Natural killer cell (primary cell): ENCODE data around the gene TUBB1. TPM values are rescaled to one million over a fixed set of nuclear protein-coding genes. Genes with fewer than 3 reads are reported as not detected.

Source experiments
- ATAC-seq, 3 donors: fragments of 150-1000 bp in 2 of 3; fragments of 200-7000 bp in 1 of 3; cut with Tn5 transposase; 1 replicate in 1 of 3; 2 replicates in 2 of 3; pipeline ENCODE4 v1.10.0; 2021; ENCODE audit warnings: mild to moderate bottlenecking in 2 of 3, moderate library complexity in 2 of 3
- DNase-seq, 2 donors: peaks; one replicate each; pipeline versions ENCODE4 v3.0.0 to v3.0.0-alpha.2; 2013 to 2021; ENCODE audit warnings: mixed read lengths in 1 of 2
- H3K27ac ChIP-seq: one replicate; pipeline ENCODE4 v1.5.1; 2013; ENCODE audit warnings: mild to moderate bottlenecking, low read length
- H3K27me3 ChIP-seq: one replicate; pipeline ENCODE4 v1.6.1; 2013; ENCODE audit warnings: low read length; ENCODE audit not compliant: control insufficient read depth, insufficient read depth
- H3K36me3 ChIP-seq: one replicate; pipeline ENCODE4 v1.6.1; 2013; ENCODE audit warnings: low read length; ENCODE audit not compliant: control insufficient read depth, insufficient read depth
- H3K4me1 ChIP-seq: one replicate; pipeline ENCODE4 v1.6.1; 2013; ENCODE audit warnings: low read length; ENCODE audit not compliant: control insufficient read depth, insufficient read depth
- H3K4me3 ChIP-seq: one replicate; pipeline ENCODE4 v1.5.1; 2013; ENCODE audit warnings: low read length
- H3K9me3 ChIP-seq: one replicate; pipeline ENCODE4 v1.6.1; 2013; ENCODE audit warnings: low read length; ENCODE audit not compliant: control insufficient read depth, insufficient read depth
- H3K27ac Mint-ChIP-seq, 2 donors: one replicate each; pipeline ENCODE4 v1.8.0; 2022; ENCODE audit warnings: mild to moderate bottlenecking in 2 of 2, mixed read lengths in 2 of 2, moderate library complexity in 1 of 2
- H3K27me3 Mint-ChIP-seq, 2 donors: one replicate each; pipeline ENCODE4 v1.8.0; 2022; ENCODE audit warnings: low read depth in 2 of 2, mixed read lengths in 2 of 2
- H3K36me3 Mint-ChIP-seq: one replicate; pipeline ENCODE4 v1.8.0; 2022; ENCODE audit warnings: mixed read lengths
- H3K4me1 Mint-ChIP-seq, 2 donors: one replicate each; pipeline ENCODE4 v1.8.0; 2022; ENCODE audit warnings: mixed read lengths in 2 of 2
- H3K4me3 Mint-ChIP-seq: one replicate; pipeline ENCODE4 v1.8.0; 2022; ENCODE audit warnings: mild to moderate bottlenecking, moderate library complexity, mixed read lengths
- H3K9me3 Mint-ChIP-seq, 2 donors: one replicate each; pipeline ENCODE4 v1.8.0; 2022; ENCODE audit warnings: mixed read lengths in 2 of 2
- WGBS: methylation state at CpG from one replicate; pipeline ENCODE4 v1.1.7; 2013; ENCODE audit warnings: missing lambda C conversion rate; ENCODE audit not compliant: insufficient coverage; 5-methylcytosine and 5-hydroxymethylcytosine counted together
- intact Hi-C: fragments of 100-400 bp; cut with micrococcal nuclease; formaldehyde crosslinking; loops from one replicate; pipeline ENCODE4 v1.14.2; 2022
- total RNA-seq, 4 donors: library from RNA; stranded (reverse); fragments of 120-200 nt in 1 of 4; gene quantifications; one replicate each; pipeline versions ENCODE4 v1.2.3 to v1.2.4, GENCODE V29; 2013 to 2022
- TF ChIP-seq, protein P1 (sequence below): fragments of 200-600 bp; IDR thresholded peaks from one replicate; pipeline ENCODE4 v1.8.0; 2022; ENCODE audit warnings: antibody characterized with exemption

TUBB1 gene
- total RNA-seq, 3 donors from 2014 or later (not counting 1 experiment from before 2014, with no cell fraction given): 4.3 to 46.9 (median 18.8) TPM

GRCh38 chr20:59063358-59064213 is 44.4 kb downstream of the TUBB1 start:
- no peak overlapping the region for H3K4me3 Mint-ChIP-seq
- TF ChIP-seq, protein P1, sequence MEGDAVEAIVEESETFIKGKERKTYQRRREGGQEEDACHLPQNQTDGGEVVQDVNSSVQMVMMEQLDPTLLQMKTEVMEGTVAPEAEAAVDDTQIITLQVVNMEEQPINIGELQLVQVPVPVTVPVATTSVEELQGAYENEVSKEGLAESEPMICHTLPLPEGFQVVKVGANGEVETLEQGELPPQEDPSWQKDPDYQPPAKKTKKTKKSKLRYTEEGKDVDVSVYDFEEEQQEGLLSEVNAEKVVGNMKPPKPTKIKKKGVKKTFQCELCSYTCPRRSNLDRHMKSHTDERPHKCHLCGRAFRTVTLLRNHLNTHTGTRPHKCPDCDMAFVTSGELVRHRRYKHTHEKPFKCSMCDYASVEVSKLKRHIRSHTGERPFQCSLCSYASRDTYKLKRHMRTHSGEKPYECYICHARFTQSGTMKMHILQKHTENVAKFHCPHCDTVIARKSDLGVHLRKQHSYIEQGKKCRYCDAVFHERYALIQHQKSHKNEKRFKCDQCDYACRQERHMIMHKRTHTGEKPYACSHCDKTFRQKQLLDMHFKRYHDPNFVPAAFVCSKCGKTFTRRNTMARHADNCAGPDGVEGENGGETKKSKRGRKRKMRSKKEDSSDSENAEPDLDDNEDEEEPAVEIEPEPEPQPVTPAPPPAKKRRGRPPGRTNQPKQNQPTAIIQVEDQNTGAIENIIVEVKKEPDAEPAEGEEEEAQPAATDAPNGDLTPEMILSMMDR: no peak
- no peaks in the 10 kb centered on the region for H3K9me3 ChIP-seq
- DNase-seq (no peak), ATAC-seq (no peak)
- H3K9me3 Mint-ChIP-seq: no peaks in the 10 kb centered on the region
- no peaks in the 10 kb centered on the region for H3K4me1 ChIP-seq
- 86% methylated on average over 20 of the region's 22 CpGs for WGBS
- H3K36me3 ChIP-seq: no peaks in the 10 kb centered on the region
- intact Hi-C loops: no loop called here
- no peaks in the 10 kb centered on the region for H3K4me1 Mint-ChIP-seq
- no peak overlapping the region for H3K27ac Mint-ChIP-seq
- H3K27me3 ChIP-seq: no peaks in the 10 kb centered on the region
- H3K4me3 ChIP-seq: no peak overlapping the region
- no peak overlapping the region for H3K27ac ChIP-seq
- H3K27me3 Mint-ChIP-seq: peaks cover 30 to 38% of the 10 kb centered on the region in 2 donors
- H3K36me3 Mint-ChIP-seq: no peaks in the 10 kb centered on the region

- H3K4me3 Mint-ChIP-seq: no peak overlapping the region
- H3K36me3 Mint-ChIP-seq: no peaks in the 10 kb centered on the region
- Histone ChIP-seq H3K27ac (no peak overlapping the region), H3K27me3 (no peaks in the 10 kb centered on the region), H3K4me1 (no peaks in the 10 kb centered on the region), H3K9me3 (no peaks in the 10 kb centered on the region), H3K4me3 (no peak overlapping the region), H3K36me3 (no peaks in the 10 kb centered on the region)
- no peaks in the 10 kb centered on the region for H3K9me3 Mint-ChIP-seq
- 77% methylated on average over 3 of the region's 4 CpGs for WGBS
- DNase-seq (no peak), ATAC-seq (no peak)
- TF ChIP-seq, protein P1: no peak
- no peak overlapping the region for H3K27ac Mint-ChIP-seq
- peaks cover 27 to 38% of the 10 kb centered on the region in 2 donors for H3K27me3 Mint-ChIP-seq
- H3K4me1 Mint-ChIP-seq: no peaks in the 10 kb centered on the region
- intact Hi-C loops: no loop called here
Measured at GRCh38 chr20:59064214-59064722, 45.0 kb downstream of the TUBB1 start.

DNA sequence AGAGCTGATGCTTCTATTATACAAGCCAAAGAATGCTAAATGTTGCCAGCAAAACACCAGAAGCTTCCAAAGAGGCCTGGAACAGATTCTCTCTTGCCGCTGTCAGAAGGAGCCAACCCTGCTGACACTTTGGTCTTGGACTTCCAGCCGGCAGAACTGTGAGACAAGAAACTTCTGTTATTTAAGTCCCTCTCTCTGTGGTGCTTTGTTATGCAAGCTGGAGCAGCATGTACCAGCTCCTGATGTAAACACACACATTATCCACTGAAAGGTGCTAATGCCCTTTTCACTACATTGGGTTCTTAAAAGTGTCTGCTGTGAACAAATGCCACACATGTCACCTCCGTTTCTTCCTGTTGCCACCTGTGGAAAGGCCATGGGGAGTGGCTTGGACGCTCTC is 49.3 kb downstream of the TUBB1 start:
- no peak for DNase-seq
- Mint-ChIP-seq H3K27ac (no peak overlapping the region), H3K9me3 (no peaks in the 10 kb centered on the region), H3K4me1 (no peaks in the 10 kb centered on the region), H3K27me3 (peaks cover 23 to 29% of the 10 kb centered on the region in 2 donors), H3K4me3 (no peak overlapping the region), H3K36me3 (no peaks in the 10 kb centered on the region)
- intact Hi-C loops: no loop called here
- WGBS: 86% methylated on average over 4 of the region's 4 CpGs
- Histone ChIP-seq H3K4me1 (peaks cover 2% of the 10 kb centered on the region), H3K4me3 (no peak overlapping the region), H3K36me3 (no peaks in the 10 kb centered on the region), H3K27me3 (no peaks in the 10 kb centered on the region), H3K27ac (no peak overlapping the region), H3K9me3 (no peaks in the 10 kb centered on the region)
- no peak for ATAC-seq
- TF ChIP-seq, protein P1: no peak
